ENCODE measurements around the gene INSYN2A. TPM values are rescaled to one million over a fixed set of nuclear protein-coding genes. Genes with fewer than 3 reads are reported as not detected.

Gene INSYN2A
- total and polyA plus RNA-seq, 8 donors: 0.18 to 4.4 (median 1.2) TPM; not detected in 3

GRCh38 chr10:127148933-127149220, 47.5 kb downstream of the INSYN2A start:
- Histone ChIP-seq H3K9me3 (no peaks in the 10 kb centered on the region), H3K27me3 (no peaks in the 10 kb centered on the region), H3K27ac (no peak overlapping the region), H3K36me3 (peaks cover 0 to 9% (median 0%) of the 10 kb centered on the region in 4 donors), H3K4me1 (peaks cover 0 to 5% (median 0%) of the 10 kb centered on the region in 4 donors), H3K4me3 (no peak overlapping the region)
- intact Hi-C loops (cut with DNase I; ENCODE audit: low total_unique reads): no loop called here
- TF ChIP-seq POLR2AphosphoS5 (IDR thresholded peaks at IDR 0.05) (no peak), EP300 (IDR thresholded peaks at IDR 0.05) (no peak), CTCF (IDR thresholded peaks at IDR 0.05) (no peak), POLR2A (IDR thresholded peaks at IDR 0.05) (no peak)
- 64 to 77% (median 69%) methylated on average over 2 of the region's 2 CpGs for WGBS, 5 donors
- no peak for DNase-seq

- WGBS, 5 donors: 70 to 81% (median 79%) methylated on average over 15 of the region's 15 CpGs
- TF ChIP-seq EP300 (IDR thresholded peaks at IDR 0.05) (no peak), POLR2A (IDR thresholded peaks at IDR 0.05) (no peak), POLR2AphosphoS5 (IDR thresholded peaks at IDR 0.05) (no peak), CTCF (IDR thresholded peaks at IDR 0.05) (no peak)
- intact Hi-C loops (cut with DNase I; ENCODE audit: low total_unique reads): no loop called here
- no peak for DNase-seq
- Histone ChIP-seq H3K36me3 (peaks cover 0 to 9% (median 0%) of the 10 kb centered on the region in 4 donors), H3K4me3 (no peak overlapping the region), H3K27ac (no peak overlapping the region), H3K9me3 (no peaks in the 10 kb centered on the region), H3K27me3 (no peaks in the 10 kb centered on the region), H3K4me1 (peaks cover 0 to 5% (median 0%) of the 10 kb centered on the region in 4 donors)
Observed at GRCh38 chr10:127148066-127148932, 48.1 kb downstream of the INSYN2A start.

- Histone ChIP-seq H3K4me1 (no peaks in the 10 kb centered on the region), H3K4me3 (no peak overlapping the region), H3K36me3 (peaks cover 0 to 14% (median 0%) of the 10 kb centered on the region in 4 donors), H3K9me3 (no peaks in the 10 kb centered on the region), H3K27me3 (no peaks in the 10 kb centered on the region), H3K27ac (no peak overlapping the region)
- intact Hi-C loops (cut with DNase I; ENCODE audit: low total_unique reads): no loop called here
- no peak for TF ChIP-seq EP300 (IDR thresholded peaks at IDR 0.05)
- no peak for TF ChIP-seq CTCF (IDR thresholded peaks at IDR 0.05)
- no peak for TF ChIP-seq POLR2AphosphoS5 (IDR thresholded peaks at IDR 0.05)
- TF ChIP-seq POLR2A (IDR thresholded peaks at IDR 0.05): no peak
- no peak for DNase-seq
- WGBS, 5 donors: 91 to 96% (median 93%) methylated on average over 9 of the region's 9 CpGs
Observed at GRCh38 chr10:127146661-127147060, 49.7 kb downstream of the INSYN2A start.

Data from stomach (tissue), 9 donors.